Activated effector memory CD4-positive, alpha-beta T cell treated with anti-CD3 and anti-CD28 coated beads, Interleukin-2, amount 50 U/mL, for 16 hours (primary cell): ENCODE measurements around the gene SEMA3A.
"Not testable (repeated sequence)": the region's sequence is repeated elsewhere in the genome, so short reads cannot be mapped to it uniquely, and the experiment has no call there.

ENCODE experiments used
- DNase-seq: peaks from one replicate; pipeline ENCODE4 v3.0.0-alpha.2; 2020

SEMA3A gene

DNA sequence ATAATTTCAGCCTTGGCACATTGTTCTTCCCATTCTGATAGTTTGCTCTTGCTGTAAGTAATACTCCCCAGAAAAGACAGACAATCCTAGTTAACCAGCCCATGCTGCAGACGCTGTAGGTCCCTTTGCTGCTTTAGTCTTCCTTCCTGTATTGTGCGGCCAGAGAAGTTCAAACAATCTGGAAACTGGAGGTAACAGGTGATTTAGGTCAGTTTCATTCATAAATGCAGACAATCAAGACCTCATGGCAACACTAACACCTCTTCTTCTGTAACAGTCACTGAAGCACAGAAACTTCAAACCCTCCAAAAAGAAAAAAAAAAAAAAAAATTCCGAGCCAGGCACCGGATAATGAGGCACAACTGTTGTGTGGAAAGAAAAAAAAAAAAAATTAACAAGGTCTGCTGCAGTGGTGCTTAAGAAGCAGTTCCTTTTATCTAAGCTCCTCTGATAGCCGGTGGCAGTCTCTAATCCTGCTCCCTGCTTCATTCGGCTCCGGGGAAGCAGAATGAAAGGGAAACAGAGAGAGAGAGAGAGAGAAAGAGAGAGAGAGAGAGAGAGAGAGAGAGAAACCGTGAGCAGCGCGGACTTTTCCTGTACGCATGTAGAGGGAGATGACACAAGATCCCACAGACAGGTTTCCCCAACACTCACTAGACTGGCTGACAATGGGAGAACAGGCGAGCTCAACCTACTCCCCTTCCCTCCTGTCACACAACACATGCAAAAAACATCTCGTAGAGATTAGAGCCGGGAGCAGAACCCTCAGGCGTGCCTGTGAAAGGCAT lies at the start of gene SEMA3A:
Gene SEMA3A, minus strand, starts transcription at position 306 of the 788 bp plus-strand sequence. Its CDS starts 203 bp downstream, at position 103.
- no peak for DNase-seq

DNA sequence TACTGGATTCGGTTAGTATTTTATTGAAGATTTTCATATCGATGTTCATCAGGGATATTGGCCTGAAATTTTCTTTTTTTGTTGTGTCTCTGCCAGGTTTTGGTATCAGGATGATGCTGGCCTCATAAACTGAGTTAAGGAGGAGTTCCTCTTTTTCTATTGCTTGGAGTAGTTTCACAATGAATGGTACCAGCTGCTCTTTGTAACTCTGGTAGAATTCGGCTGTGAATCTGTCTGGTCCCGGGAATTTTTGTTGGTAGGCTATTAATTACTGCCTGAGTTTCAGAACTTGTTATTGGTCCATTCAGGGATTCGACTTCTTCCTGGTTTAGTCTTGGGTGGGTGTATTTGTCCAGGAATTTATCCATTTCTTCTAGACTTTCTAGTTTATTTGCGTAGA lies 48.4 kb upstream of the SEMA3A start:
- DNase-seq = not testable (repeated sequence)

GRCh38 chr7:84238596-84238995 lies 44.0 kb upstream of the SEMA3A start:
- no peak for DNase-seq

- DNase-seq = no peak
These were observed 43.1 kb upstream of the SEMA3A start for GRCh38 chr7:84237533-84238173.

- DNase-seq = no peak
These were observed 41.8 kb upstream of the SEMA3A start for GRCh38 chr7:84236398-84236797.

- no peak for DNase-seq
These were observed 38.1 kb upstream of the SEMA3A start for GRCh38 chr7:84232646-84233045.

DNA sequence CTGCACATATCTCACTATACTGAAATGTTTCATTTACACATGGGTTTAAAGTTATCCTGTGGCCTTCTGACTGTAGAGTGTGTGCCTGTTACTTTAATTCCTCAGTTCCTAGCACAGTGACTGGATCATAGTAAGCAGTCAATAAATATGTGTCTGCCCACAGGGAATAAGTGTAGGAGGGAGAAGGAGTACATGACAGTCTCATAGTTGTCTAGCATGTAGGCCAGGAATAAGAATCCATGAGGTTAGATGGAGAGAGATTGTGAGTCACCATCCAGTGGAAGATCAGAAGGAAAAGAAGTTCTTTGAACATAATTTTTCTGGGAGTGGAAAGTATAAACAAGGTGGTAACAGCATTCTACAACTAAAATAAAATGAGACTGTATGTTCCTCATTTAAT lies 36.6 kb upstream of the SEMA3A start:
- no peak for DNase-seq

- DNase-seq = no peak
These were observed 35.9 kb upstream of the SEMA3A start for GRCh38 chr7:84230491-84230890.

- DNase-seq = no peak
These were observed 33.9 kb upstream of the SEMA3A start for GRCh38 chr7:84228526-84228925.

GRCh38 chr7:84226759-84227158 lies 32.2 kb upstream of the SEMA3A start:
- DNase-seq = no peak

- DNase-seq = no peak
These were observed 29.9 kb upstream of the SEMA3A start for GRCh38 chr7:84224505-84224904.

DNA sequence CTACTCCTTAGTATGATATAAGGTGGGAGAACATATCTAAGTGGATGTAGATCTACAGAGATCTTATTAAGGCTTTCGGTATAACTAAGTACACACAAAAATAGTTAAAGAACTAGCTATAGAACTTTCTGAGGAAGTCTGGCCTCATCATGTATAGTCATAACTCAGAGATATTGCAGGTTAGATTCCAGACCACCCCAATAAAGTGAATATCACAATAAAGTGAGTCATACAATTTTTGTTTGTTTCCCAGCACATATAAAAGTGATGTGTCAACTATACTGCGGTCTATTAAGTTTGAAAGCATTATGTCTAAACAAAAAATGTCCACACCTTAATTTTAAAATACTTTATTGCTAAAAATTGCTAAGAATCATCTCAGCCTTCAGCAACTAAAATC lies 24.7 kb upstream of the SEMA3A start:
- no peak for DNase-seq

DNA sequence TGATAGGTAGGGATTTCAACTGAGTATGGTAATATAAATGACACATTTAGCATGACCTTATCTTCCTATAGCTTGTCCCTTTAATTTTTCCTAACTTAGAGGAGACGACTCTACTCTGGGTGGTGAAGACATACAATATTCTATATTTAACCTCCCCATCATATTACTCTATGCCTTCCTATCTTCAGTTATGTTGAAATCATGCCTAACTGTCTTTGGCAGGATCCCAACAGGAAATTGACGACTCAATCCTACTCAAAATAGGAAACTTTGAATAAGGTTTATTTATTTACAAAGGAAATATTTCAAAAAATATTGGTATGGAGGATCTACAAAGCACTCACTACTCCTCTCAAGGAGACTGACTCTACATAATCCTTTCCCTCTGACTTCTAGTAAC lies 24.1 kb upstream of the SEMA3A start:
- DNase-seq = no peak

GRCh38 chr7:84216472-84216871 lies 21.9 kb upstream of the SEMA3A start:
- DNase-seq = no peak

GRCh38 chr7:84214757-84215156 lies 20.2 kb upstream of the SEMA3A start:
- DNase-seq = not testable (repeated sequence)

DNA sequence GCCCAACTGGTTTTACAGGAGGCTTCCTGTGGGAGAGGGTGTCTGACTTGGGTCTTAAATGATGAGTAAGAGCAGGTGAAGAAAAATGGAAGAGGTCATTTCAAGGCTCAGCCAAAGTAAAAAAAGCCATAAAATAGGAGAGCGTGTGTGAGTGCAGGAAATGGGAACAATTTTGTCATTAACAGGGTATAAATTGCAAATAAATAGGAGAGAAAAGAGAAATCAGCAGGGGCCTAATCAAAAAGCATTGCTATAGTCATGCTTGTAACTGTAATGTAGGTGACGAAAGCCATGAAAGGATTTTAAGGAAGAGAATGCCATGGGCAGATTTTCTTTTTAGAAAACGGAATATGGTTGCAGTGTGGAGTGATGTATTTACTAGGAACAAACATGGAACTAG lies 15.7 kb upstream of the SEMA3A start:
- DNase-seq = no peak

- no peak for DNase-seq
These were observed 14.4 kb upstream of the SEMA3A start for GRCh38 chr7:84209006-84209405.

- DNase-seq = no peak
These were observed 13.0 kb upstream of the SEMA3A start for GRCh38 chr7:84207615-84208014.

GRCh38 chr7:84207025-84207424 lies 12.4 kb upstream of the SEMA3A start:
- no peak for DNase-seq

DNA sequence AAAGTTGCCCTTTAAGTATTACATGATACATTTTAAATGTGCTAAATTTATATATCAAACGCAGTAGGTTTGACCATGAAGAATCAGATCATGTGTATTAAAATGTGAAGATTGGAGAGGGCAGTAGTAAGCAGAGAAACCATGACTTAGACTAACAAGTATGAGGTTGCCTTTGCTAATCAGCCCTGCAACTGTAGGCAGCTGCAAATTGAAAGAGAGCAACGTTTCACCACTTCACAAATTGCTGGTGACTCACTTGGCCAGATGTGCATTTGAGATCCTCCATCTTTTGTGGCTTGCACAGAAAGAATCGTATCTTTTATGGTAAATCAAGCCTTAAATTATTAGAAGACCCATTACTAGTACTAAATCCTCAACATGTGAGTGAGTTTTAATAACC lies 10.1 kb upstream of the SEMA3A start:
- DNase-seq = no peak

DNA sequence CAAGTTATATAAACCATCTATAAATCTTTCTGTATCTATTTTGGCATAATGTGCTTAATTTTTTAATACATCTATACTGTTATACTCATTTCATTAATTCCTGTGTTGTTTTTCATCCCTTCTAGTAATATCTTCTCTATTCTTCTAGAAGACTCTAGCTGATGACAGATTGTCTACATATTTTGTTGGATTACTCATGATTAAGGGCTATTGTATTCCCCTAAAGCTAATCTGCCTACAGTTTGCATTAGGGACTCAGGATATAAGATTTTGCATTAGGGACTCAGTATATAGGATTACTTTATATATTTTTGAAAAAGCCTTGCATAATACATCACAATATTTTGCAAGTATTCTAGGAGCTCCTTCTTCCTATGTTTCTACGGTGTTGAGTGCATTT lies 8.3 kb upstream of the SEMA3A start:
- no peak for DNase-seq

GRCh38 chr7:84200859-84201258 lies 6.3 kb upstream of the SEMA3A start:
- DNase-seq = no peak

GRCh38 chr7:84199216-84199615 lies 4.6 kb upstream of the SEMA3A start:
- no peak for DNase-seq

DNA sequence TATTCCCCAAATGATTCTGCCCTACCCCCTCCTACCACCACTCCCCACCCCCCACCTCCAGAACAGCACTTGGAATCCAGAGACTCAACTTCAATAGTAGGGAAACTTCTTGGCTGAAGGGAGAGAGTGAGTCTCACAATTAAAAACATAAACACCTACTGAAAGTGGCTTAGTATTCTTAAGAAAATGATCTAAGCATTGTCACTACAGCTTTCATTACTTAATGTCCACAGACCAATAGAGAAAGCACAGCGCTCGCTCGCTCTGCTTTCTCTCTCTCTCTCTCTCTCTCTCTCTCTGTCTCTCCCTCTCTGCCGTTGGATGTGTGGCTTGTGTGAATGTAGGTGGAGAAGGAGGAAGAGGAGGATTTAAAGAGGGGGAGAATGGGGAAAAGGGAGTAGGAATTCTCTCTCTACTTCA lies 1.5 kb upstream of the SEMA3A start:
- no peak for DNase-seq
